OCI-LY7 (cell line): ENCODE data around the gene TSHZ2. TPM values are rescaled to one million over a fixed set of nuclear protein-coding genes. Genes with fewer than 3 reads are reported as not detected.

ENCODE experiments used
- BruUV-seq: library from RNA; stranded (reverse); fragments of 400-500 nt; replicated peaks from 2 replicates; lab custom pipeline; 2021; lab: Mats Ljungman, UMichigan
- CTCF ChIA-PET: fragments of 300-600 bp; sonication (Branson Sonifier 250); formaldehyde crosslinking; loops from one replicate; lab custom pipeline; 2022; ENCODE audit warnings: antibody characterized with exemption; ENCODE audit not compliant: unreplicated experiment; lab: Charles Lee
- POLR2A ChIA-PET: fragments of 300-600 bp; sonication (Branson Sonifier 250); formaldehyde crosslinking; loops from one replicate; lab custom pipeline; 2022; ENCODE audit warnings: antibody characterized with exemption; lab: Charles Lee
- DNase-seq: peaks from one replicate; pipeline ENCODE4 v3.0.0-alpha.2; 2015; ENCODE audit warnings: low spot score
- H2AFZ ChIP-seq: fragments of 200-600 bp; sonication (generic), shearing (Covaris generic); 2 replicates; pipeline ENCODE4 v1.6.1; 2014; ENCODE audit warnings: mild to moderate bottlenecking, antibody characterized with exemption, low read length, moderate library complexity
- H3K27ac ChIP-seq: fragments of 200-600 bp; sonication (generic); 2 replicates; pipeline ENCODE4 v1.5.1; 2014; ENCODE audit warnings: mixed run types, low read depth, mild to moderate bottlenecking, moderate library complexity, low read length, inconsistent platforms; ENCODE audit not compliant: poor library complexity, severe bottlenecking
- H3K36me3 ChIP-seq: fragments of 200-600 bp; sonication (generic); 2 replicates; pipeline ENCODE4 v1.6.1; 2014; ENCODE audit warnings: mild to moderate bottlenecking, antibody characterized with exemption, low read length, moderate library complexity, mixed read lengths; ENCODE audit not compliant: insufficient read depth
- H3K4me1 ChIP-seq: fragments of 200-600 bp; sonication (generic); 2 replicates; pipeline ENCODE4 v1.5.1; 2014; ENCODE audit warnings: mild to moderate bottlenecking, low read length; ENCODE audit not compliant: insufficient read depth, poor library complexity, severe bottlenecking
- H3K4me2 ChIP-seq: fragments of 200-600 bp; sonication (generic); 2 replicates; pipeline ENCODE4 v1.6.1; 2014; ENCODE audit warnings: mild to moderate bottlenecking, low read length
- H3K4me3 ChIP-seq: fragments of 200-600 bp; sonication (generic); 2 replicates; pipeline ENCODE4 v1.5.1; 2014; ENCODE audit warnings: mild to moderate bottlenecking, low read depth, low read length; ENCODE audit not compliant: poor library complexity, severe bottlenecking
- H3K79me2 ChIP-seq: fragments of 200-600 bp; sonication (generic); 2 replicates; pipeline ENCODE4 v1.6.1; 2016; ENCODE audit warnings: low read depth, mild to moderate bottlenecking, low read length, moderate library complexity, mixed read lengths; ENCODE audit not compliant: insufficient read depth
- H3K9me2 ChIP-seq: fragments of 200-600 bp; sonication (generic); 2 replicates; pipeline ENCODE4 v1.6.1; 2016; ENCODE audit warnings: mild to moderate bottlenecking, low read length, mixed read lengths; ENCODE audit not compliant: insufficient read depth
- H3K9me3 ChIP-seq: fragments of 200-600 bp; sonication (generic); 2 replicates; pipeline ENCODE4 v1.6.1; 2014; ENCODE audit warnings: mild to moderate bottlenecking, mixed run types, low read length, mixed read lengths
- H4K20me1 ChIP-seq: fragments of 200-600 bp; sonication (generic); 2 replicates; pipeline ENCODE4 v1.6.1; 2014; ENCODE audit warnings: mild to moderate bottlenecking, antibody characterized with exemption, low read length, moderate library complexity, mixed read lengths; ENCODE audit not compliant: insufficient read depth
- CTCF ChIP-seq: fragments of 200-600 bp; sonication (generic); conservative IDR thresholded peaks from 2 replicates; pipeline ENCODE4 v1.5.1; 2014; ENCODE audit warnings: mild to moderate bottlenecking, antibody characterized with exemption, low read length, moderate library complexity, mixed read lengths
- EZH2phosphoT487 ChIP-seq: fragments of 200-600 bp; sonication (generic); IDR thresholded peaks from 2 replicates; pipeline ENCODE4 v1.6.1; 2018; ENCODE audit warnings: low read depth, borderline replicate concordance, mild to moderate bottlenecking, mixed run types, antibody characterized with exemption, low read length, moderate library complexity, mixed read lengths
- intact Hi-C: fragments of 100-400 bp; cut with micrococcal nuclease; formaldehyde crosslinking; loops from one replicate; pipeline ENCODE4 v1.10.0; 2022; ENCODE audit not compliant: unreplicated experiment
- total RNA-seq, 2 experiments: library from RNA; depleted of rRNA in 1 of 2; stranded (reverse); fragments of >200 nt in 1 of 2; shearing (Covaris generic) in 1 of 2; gene quantifications; 2 replicates each; pipeline ENCODE4 v1.2.3, GENCODE V29; 2014 to 2022

Gene TSHZ2
- total RNA-seq, 2 experiments from 2014 or later: not detected

DNA sequence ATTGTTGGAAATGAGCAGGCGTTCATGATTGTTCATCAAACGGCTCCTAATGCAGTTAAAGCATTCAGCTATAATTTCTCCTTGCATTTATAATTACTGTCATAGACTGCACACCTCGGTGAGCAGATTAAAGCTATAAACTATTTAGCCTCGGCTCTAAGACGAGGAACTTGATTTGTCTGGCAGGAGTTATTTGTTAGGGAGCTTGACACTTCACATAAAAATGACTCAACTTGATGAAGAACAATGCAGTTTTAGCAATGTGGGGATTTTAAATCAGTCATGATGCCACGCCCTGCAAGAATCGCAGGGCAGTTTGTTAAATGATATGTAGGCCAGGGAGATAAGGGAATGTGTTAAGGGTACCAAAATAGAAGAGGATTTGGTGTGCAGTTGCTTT, 290.2 kb downstream of the TSHZ2 start:
- Histone ChIP-seq H3K27ac (no peak overlapping the region), H3K9me3 (no peaks in the 10 kb centered on the region), H3K4me3 (no peak overlapping the region), H2AFZ (no peak overlapping the region), H3K79me2 (no peaks in the 10 kb centered on the region), H3K9me2 (no peaks in the 10 kb centered on the region), H3K36me3 (no peaks in the 10 kb centered on the region), H3K4me2 (no peak overlapping the region), H3K4me1 (no peaks in the 10 kb centered on the region), H4K20me1 (no peaks in the 10 kb centered on the region)
- intact Hi-C loops: no loop called here
- no peak for DNase-seq
- CTCF ChIA-PET: no interaction called here
- no TSS peak for BruUV-seq
- no peak for TF ChIP-seq CTCF
- no peak for TF ChIP-seq EZH2phosphoT487
- POLR2A ChIA-PET: interaction anchor here (0.6 to 0.8 kb wide), 4 partner anchors 129 to 948 kb away, joined by 3 to 5 read pairs (median 4); no protein-coding TSS in a partner anchor

- ChIA-PET POLR2A (no interaction called here), CTCF (no interaction called here)
- no peak overlapping the region for H3K4me3 ChIP-seq
- TF ChIP-seq CTCF: no peak
- TF ChIP-seq EZH2phosphoT487: no peak
- no peak overlapping the region for H3K27ac ChIP-seq
- BruUV-seq: no TSS peak
- no peak overlapping the region for H2AFZ ChIP-seq
- H3K36me3 ChIP-seq: no peaks in the 10 kb centered on the region
- no peaks in the 10 kb centered on the region for H3K4me1 ChIP-seq
- no peaks in the 10 kb centered on the region for H3K9me2 ChIP-seq
- intact Hi-C loops: no loop called here
- DNase-seq: no peak
- H3K9me3 ChIP-seq: no peaks in the 10 kb centered on the region
- no peaks in the 10 kb centered on the region for H3K79me2 ChIP-seq
- no peaks in the 10 kb centered on the region for H4K20me1 ChIP-seq
- H3K4me2 ChIP-seq: no peak overlapping the region
Measured at GRCh38 chr20:53263554-53264438, 291.6 kb downstream of the TSHZ2 start.

DNA sequence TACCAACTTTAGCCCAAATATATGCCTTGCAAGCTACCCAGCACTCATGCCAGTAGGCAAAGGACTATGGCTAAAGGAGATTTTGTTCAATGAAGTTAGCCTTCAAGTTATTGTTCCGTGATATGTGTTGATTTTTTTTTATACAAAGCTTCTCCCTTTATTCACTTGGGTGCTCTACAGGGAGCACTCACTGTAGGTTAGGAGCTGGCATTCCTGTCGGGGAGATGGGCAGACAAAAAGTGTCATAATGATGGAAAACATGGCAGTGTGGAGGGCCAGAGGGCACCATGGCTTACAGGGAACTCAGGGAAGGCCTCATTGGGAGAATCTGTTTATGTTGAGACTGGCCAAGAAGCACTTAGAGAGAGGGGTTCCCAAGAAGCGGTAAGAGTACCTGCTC, 292.4 kb downstream of the TSHZ2 start:
- Histone ChIP-seq H3K36me3 (no peaks in the 10 kb centered on the region), H3K4me2 (no peak overlapping the region), H3K4me3 (no peak overlapping the region), H3K9me2 (no peaks in the 10 kb centered on the region), H2AFZ (no peak overlapping the region), H4K20me1 (no peaks in the 10 kb centered on the region), H3K4me1 (no peaks in the 10 kb centered on the region), H3K79me2 (no peaks in the 10 kb centered on the region), H3K9me3 (no peaks in the 10 kb centered on the region), H3K27ac (no peak overlapping the region)
- no TSS peak for BruUV-seq
- intact Hi-C loops: no loop called here
- TF ChIP-seq EZH2phosphoT487 (no peak), CTCF (no peak)
- POLR2A ChIA-PET: interaction anchor here (0.9 kb wide), 1 partner anchor 12 kb away, joined by 3 read pairs; no protein-coding TSS in a partner anchor
- DNase-seq: no peak
- CTCF ChIA-PET: no interaction called here
